Brain microvascular endothelial cell (primary cell): Measurements from ENCODE around the gene GEMIN5.
A peak's percentile ranks its signal among the peaks of the same experiment; 100 is the strongest.
"Not testable (repeated sequence)": the region's sequence is repeated elsewhere in the genome, so short reads cannot be mapped to it uniquely, and the experiment has no call there.

Experiments
- DNase-seq: peaks from one replicate; pipeline ENCODE4 v3.0.0-alpha.2; 2020
- H3K27ac ChIP-seq: fragments of 250-450 bp; sonication (Bioruptor Pico); 2 replicates; pipeline ENCODE4 v1.5.1; 2020; ENCODE audit warnings: mild to moderate bottlenecking, moderate library complexity
- H3K27me3 ChIP-seq: fragments of 250-450 bp; sonication (Bioruptor Pico); replicated peaks from 2 replicates; pipeline ENCODE4 v1.5.1; 2020; ENCODE audit warnings: mild to moderate bottlenecking
- H3K36me3 ChIP-seq: fragments of 250-450 bp; sonication (Bioruptor Pico); replicated peaks from 2 replicates; pipeline ENCODE4 v1.5.1; 2020; ENCODE audit warnings: mild to moderate bottlenecking
- H3K4me3 ChIP-seq: 2 replicates; pipeline ENCODE4 v1.5.1; 2011; ENCODE audit warnings: low read depth, mild to moderate bottlenecking, control low read depth, low read length, moderate library complexity
- in situ Hi-C: cut with HindIII; loops from 2 replicates; pipeline ENCODE4 v1.10.0; 2017; ENCODE audit warnings: low sequenced_read_pairs, low pct_ligation_motif_present
- TF ChIP-seq, protein P1 (sequence below): IDR thresholded peaks from 2 replicates; pipeline ENCODE4 v1.5.1; 2011; ENCODE audit warnings: low read depth, mild to moderate bottlenecking, moderate library complexity, low read length, control low read depth, inconsistent platforms; ENCODE audit errors: missing control alignments

Gene GEMIN5

DNA sequence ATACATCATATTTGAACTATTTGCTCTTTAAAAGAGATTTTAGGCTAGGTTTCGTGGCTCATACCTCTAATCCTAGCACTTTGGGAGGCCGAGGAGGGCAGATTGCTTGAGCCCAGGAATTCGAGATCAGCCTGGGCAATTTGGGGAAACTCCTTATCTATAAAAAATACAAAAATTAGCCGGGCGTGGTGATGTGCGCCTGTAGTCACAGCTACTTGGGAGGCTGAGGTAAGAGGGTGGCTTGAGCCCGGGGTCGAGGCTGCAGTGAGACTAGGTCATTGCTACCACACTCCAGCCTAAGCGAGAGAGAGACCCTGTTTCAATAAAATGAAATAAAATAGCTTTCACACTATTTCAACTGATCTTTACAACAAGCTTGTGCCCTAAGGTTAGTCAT, 2.4 kb upstream of the GEMIN5 start:
- Histone ChIP-seq H3K36me3 (no peaks in the 10 kb centered on the region), H3K27me3 (no peaks in the 10 kb centered on the region), H3K4me3 (peak overlapping the region; percentile 92), H3K27ac (peak overlapping the region; percentile 12)
- no peak for DNase-seq
- in situ Hi-C loops = no loop called here
- TF ChIP-seq, protein P1, sequence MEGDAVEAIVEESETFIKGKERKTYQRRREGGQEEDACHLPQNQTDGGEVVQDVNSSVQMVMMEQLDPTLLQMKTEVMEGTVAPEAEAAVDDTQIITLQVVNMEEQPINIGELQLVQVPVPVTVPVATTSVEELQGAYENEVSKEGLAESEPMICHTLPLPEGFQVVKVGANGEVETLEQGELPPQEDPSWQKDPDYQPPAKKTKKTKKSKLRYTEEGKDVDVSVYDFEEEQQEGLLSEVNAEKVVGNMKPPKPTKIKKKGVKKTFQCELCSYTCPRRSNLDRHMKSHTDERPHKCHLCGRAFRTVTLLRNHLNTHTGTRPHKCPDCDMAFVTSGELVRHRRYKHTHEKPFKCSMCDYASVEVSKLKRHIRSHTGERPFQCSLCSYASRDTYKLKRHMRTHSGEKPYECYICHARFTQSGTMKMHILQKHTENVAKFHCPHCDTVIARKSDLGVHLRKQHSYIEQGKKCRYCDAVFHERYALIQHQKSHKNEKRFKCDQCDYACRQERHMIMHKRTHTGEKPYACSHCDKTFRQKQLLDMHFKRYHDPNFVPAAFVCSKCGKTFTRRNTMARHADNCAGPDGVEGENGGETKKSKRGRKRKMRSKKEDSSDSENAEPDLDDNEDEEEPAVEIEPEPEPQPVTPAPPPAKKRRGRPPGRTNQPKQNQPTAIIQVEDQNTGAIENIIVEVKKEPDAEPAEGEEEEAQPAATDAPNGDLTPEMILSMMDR = no peak

DNA sequence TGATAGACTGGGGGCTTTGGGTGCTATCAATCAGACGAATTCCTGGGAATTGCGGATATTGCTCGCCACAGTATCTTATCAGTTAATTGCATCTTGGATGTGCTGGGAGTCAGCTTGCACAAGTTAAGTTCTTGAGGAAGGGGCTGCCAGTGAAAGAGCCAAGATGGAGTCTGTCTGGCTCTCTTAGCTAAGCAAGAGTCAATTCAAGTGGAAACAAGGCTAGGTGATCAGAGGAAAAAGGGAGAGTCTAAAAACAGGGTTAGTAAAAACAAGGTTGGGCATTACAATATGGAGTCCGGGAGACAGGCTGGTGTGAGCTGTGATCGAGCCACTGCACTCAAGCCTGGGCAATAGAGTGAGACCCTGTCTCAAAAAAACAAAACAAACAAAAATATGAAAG, 1.4 kb upstream of the GEMIN5 start:
- H3K4me3 ChIP-seq, DNase-seq, H3K27me3 ChIP-seq, H3K36me3 ChIP-seq, in situ Hi-C loops, H3K27ac ChIP-seq: not testable (repeated sequence)

DNA sequence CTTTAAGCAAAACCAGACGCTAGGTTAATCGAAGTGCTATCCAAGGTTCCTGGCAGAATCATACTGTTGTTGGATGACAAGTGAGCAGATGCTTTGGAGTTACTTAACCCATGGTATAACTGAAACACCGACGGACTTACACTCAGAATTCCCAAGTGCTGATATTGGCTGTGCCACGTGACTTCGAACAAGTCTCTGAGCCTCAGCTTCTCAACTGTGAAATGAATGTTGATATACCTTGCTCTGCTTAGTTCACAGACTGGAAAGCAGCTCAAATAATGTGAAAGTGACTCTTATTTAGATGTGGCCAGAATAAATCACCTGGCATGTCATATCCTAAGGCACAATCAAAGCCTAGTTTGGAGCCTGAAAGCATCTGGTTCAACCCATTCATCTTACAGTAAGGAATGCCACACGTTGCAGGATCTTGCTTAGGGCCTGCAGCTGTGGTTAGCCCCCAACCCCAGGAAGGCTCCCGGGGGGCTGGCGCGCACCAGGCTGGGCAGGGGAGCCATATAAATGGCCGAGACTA, 759 bp downstream of the GEMIN5 start:
- no peak overlapping the region for H3K27ac ChIP-seq
- DNase-seq = no peak
- H3K4me3 ChIP-seq = peak overlapping the region; percentile 94
- H3K27me3 ChIP-seq = no peaks in the 10 kb centered on the region
- TF ChIP-seq, protein P1 = no peak
- in situ Hi-C loops = no loop called here
- peaks cover 2% of the 10 kb centered on the region for H3K36me3 ChIP-seq

DNA sequence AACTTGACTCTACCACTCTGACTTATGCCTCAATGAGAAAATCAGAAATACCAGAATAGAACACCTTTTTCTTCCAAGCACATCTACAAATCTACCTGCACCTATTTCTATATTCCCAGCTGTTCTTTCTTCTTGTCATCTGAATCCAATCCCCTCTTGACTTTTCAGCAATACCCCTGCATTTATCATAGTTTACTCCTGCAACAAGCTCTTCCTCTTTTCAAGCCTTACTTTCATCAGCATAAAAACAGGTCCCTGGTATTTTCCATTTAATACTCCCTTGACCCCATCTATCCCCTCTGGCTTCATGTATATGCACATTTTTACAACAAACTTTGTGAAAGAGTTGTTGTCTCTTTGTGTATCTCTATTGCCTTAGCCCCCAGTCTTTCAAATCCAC, 3.1 kb downstream of the GEMIN5 start:
- in situ Hi-C loops = no loop called here
- H3K27ac ChIP-seq = no peak overlapping the region
- DNase-seq = no peak
- TF ChIP-seq, protein P1 = no peak
- H3K36me3 ChIP-seq = peaks cover 18% of the 10 kb centered on the region
- H3K27me3 ChIP-seq = no peaks in the 10 kb centered on the region
- no peak overlapping the region for H3K4me3 ChIP-seq

- Histone ChIP-seq H3K27me3 (no peaks in the 10 kb centered on the region), H3K27ac (no peak overlapping the region), H3K4me3 (no peak overlapping the region), H3K36me3 (peaks cover 18% of the 10 kb centered on the region)
- DNase-seq = no peak
- TF ChIP-seq, protein P1 = no peak
- in situ Hi-C loops = no loop called here
Measured at GRCh38 chr5:154933537-154933936, 4.5 kb downstream of the GEMIN5 start.

DNA sequence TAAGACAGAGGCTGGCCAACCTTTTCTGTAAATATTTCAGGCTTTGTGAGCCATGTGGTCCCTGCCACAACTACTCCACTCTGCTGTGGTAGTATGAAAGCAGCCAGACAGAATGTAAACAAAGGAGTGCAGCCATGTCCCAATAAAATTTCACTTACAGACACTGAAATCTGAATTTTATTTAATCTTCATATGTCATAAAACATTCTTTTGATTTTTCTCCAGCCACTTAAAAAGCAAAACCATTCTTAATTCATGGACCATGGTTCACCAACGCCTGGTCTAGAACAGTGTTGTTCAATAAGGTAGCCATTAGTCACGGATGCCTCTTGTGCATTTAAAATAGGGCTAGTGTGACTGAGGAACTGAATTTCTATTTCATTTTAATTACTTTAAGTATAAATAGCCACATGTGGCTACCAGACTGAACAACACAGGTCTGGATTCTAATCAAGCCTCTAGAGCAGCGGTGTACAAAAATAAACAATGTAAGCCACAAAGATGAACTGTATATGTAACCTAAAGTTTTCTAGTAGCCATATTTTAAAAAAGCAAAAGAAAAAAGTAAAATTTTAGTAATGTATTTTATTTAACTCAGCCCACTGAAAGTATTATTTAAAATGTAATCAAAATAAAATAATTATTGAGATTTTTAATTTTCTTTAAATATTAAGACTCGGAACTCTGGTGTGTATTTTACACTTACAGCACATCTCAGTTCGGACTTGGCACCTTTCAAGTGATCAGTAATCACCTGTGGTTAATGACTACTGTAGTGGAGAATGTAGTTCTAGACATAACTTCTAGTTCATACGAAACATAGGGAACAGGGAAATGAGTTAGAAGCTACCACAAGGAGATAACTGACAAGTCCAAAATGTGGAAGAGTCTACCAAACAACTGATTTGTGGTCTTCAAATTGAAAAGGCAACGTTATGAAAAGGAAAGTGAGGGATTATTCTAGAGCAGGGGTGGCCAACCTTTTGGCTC, 14.3 kb downstream of the GEMIN5 start:
- H3K27me3 ChIP-seq = no peaks in the 10 kb centered on the region
- no peak overlapping the region for H3K4me3 ChIP-seq
- H3K27ac ChIP-seq = no peak overlapping the region
- TF ChIP-seq, protein P1 = no peak
- DNase-seq = no peak
- in situ Hi-C loops = no loop called here
- peaks cover 36% of the 10 kb centered on the region for H3K36me3 ChIP-seq
